CD4-positive, alpha-beta T cell (primary cell): Measurements from ENCODE around the gene SPHK1. TPM values are rescaled to one million over a fixed set of nuclear protein-coding genes. Genes with fewer than 3 reads are reported as not detected.

Experiments used
- ATAC-seq: fragments of 200-7000 bp; cut with Tn5 transposase; one replicate; pipeline ENCODE4 v1.10.0; 2022; ENCODE audit warnings: mild to moderate bottlenecking; ENCODE audit not compliant: poor library complexity
- CTCF ChIA-PET: fragments of 350-600 bp; sonication (Branson Sonifier 250); formaldehyde crosslinking; loops from one replicate; lab custom pipeline; 2021; ENCODE audit warnings: antibody characterized with exemption, inconsistent platforms; lab: Charles Lee
- POLR2A ChIA-PET: fragments of 350-600 bp; sonication (Branson Sonifier 250); formaldehyde crosslinking; loops from one replicate; lab custom pipeline; 2021; ENCODE audit warnings: antibody characterized with exemption, inconsistent platforms; lab: Charles Lee
- DNase-seq, 14 experiments: peaks; one replicate each; pipeline ENCODE4 v3.0.0-alpha.2; 2013 to 2020; ENCODE audit warnings: mixed read lengths in 2 of 14
- H3K27ac ChIP-seq, 2 donors: one replicate each; pipeline versions ENCODE4 v1.5.1 to v1.7.0; 2013; ENCODE audit warnings: low read length in 2 of 2, low read depth in 1 of 2, mild to moderate bottlenecking in 1 of 2
- H3K27me3 ChIP-seq, 2 experiments: 1 replicate in 1 of 2; 2 replicates in 1 of 2; pipeline versions ENCODE4 v1.6.1 to v1.7.0; 2013; ENCODE audit warnings: low read length in 2 of 2, control low read depth in 1 of 2, mild to moderate bottlenecking in 1 of 2, moderate library complexity in 1 of 2; ENCODE audit not compliant: insufficient read depth in 2 of 2, control insufficient read depth in 1 of 2
- H3K36me3 ChIP-seq: one replicate; pipeline ENCODE4 v1.6.1; 2013; ENCODE audit warnings: low read length, control low read depth; ENCODE audit not compliant: insufficient read depth
- H3K4me1 ChIP-seq: one replicate; pipeline ENCODE4 v1.6.1; 2013; ENCODE audit warnings: low read length, control low read depth; ENCODE audit not compliant: insufficient read depth
- H3K4me3 ChIP-seq: one replicate; pipeline ENCODE4 v1.5.1; 2013; ENCODE audit warnings: mild to moderate bottlenecking, low read length, moderate library complexity
- H3K9me3 ChIP-seq, 2 experiments: 1 replicate in 1 of 2; 2 replicates in 1 of 2; pipeline versions ENCODE4 v1.6.1 to v1.7.0; 2013; ENCODE audit warnings: low read length in 2 of 2, mild to moderate bottlenecking in 2 of 2, control low read depth in 1 of 2, moderate library complexity in 1 of 2; ENCODE audit not compliant: control insufficient read depth in 1 of 2, insufficient read depth in 1 of 2
- H3K27ac Mint-ChIP-seq: one replicate; pipeline ENCODE4 v1.8.0; 2020; ENCODE audit warnings: mixed read lengths
- H3K27me3 Mint-ChIP-seq: one replicate; pipeline ENCODE4 v1.8.0; 2021; ENCODE audit warnings: mixed read lengths
- H3K36me3 Mint-ChIP-seq: one replicate; pipeline ENCODE4 v1.8.0; 2021; ENCODE audit warnings: low read depth, mixed read lengths
- H3K4me1 Mint-ChIP-seq: one replicate; pipeline ENCODE4 v1.8.0; 2021; ENCODE audit warnings: low read depth, mixed read lengths
- H3K4me3 Mint-ChIP-seq: one replicate; pipeline ENCODE4 v1.8.0; 2020; ENCODE audit warnings: mild to moderate bottlenecking, mixed read lengths
- H3K9me3 Mint-ChIP-seq: one replicate; pipeline ENCODE4 v1.8.0; 2020; ENCODE audit warnings: mixed read lengths
- intact Hi-C, 2 experiments: fragments of 100-400 bp; cut with DNase I in 1 of 2; cut with micrococcal nuclease in 1 of 2; formaldehyde crosslinking; loops; one replicate each; pipeline versions ENCODE4 v1.15.1 to v1.9.0; 2023 to 2025; cut with DNase I, micrococcal nuclease
- total RNA-seq, 174 experiments: library from RNA in 2 of 174; stranded (reverse) in 2 of 174; gene quantifications; one replicate each; pipeline ENCODE4 v1.2.3 and lab custom pipeline; 2021 to 2026
- TF ChIP-seq, protein P1 (sequence below): fragments of 200-600 bp; IDR thresholded peaks from one replicate; pipeline ENCODE4 v1.8.0; 2022; ENCODE audit warnings: antibody characterized with exemption, mild to moderate bottlenecking

SPHK1 gene
- total RNA-seq, 2 experiments from 2014 or later, result 0.45 to 1.1 TPM

DNA sequence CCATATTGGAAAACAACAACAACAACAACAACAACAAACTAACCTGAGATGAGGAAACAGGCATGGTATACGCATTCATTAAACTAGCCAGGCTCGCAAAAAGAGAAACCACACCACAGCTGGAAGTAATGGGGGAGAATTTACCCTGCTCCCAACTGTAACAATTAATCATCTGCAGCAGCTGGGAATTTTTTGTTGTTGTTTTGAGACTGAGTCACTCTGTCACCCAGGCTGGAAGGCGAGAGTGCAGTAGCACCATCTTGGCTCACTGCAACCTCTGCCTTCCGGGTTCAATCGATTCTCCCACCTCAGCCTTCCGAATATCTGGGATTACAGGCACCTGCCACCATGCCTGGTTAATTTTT, 47.0 kb upstream of the SPHK1 start:
- peaks cover 12% of the 10 kb centered on the region for H3K36me3 ChIP-seq
- no peaks in the 10 kb centered on the region for H3K9me3 ChIP-seq
- Mint-ChIP-seq H3K27ac (no peak overlapping the region), H3K4me1 (no peaks in the 10 kb centered on the region), H3K36me3 (peaks cover 25% of the 10 kb centered on the region), H3K27me3 (no peaks in the 10 kb centered on the region), H3K9me3 (no peaks in the 10 kb centered on the region), H3K4me3 (no peak overlapping the region)
- ChIA-PET CTCF (no interaction called here), POLR2A (no interaction called here)
- TF ChIP-seq, protein P1, sequence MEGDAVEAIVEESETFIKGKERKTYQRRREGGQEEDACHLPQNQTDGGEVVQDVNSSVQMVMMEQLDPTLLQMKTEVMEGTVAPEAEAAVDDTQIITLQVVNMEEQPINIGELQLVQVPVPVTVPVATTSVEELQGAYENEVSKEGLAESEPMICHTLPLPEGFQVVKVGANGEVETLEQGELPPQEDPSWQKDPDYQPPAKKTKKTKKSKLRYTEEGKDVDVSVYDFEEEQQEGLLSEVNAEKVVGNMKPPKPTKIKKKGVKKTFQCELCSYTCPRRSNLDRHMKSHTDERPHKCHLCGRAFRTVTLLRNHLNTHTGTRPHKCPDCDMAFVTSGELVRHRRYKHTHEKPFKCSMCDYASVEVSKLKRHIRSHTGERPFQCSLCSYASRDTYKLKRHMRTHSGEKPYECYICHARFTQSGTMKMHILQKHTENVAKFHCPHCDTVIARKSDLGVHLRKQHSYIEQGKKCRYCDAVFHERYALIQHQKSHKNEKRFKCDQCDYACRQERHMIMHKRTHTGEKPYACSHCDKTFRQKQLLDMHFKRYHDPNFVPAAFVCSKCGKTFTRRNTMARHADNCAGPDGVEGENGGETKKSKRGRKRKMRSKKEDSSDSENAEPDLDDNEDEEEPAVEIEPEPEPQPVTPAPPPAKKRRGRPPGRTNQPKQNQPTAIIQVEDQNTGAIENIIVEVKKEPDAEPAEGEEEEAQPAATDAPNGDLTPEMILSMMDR, result no peak
- DNase-seq (no peak), ATAC-seq (no peak)
- no peak overlapping the region for H3K27ac ChIP-seq
- intact Hi-C loops, result no loop called here
- H3K4me1 ChIP-seq, result no peaks in the 10 kb centered on the region
- H3K27me3 ChIP-seq, result no peaks in the 10 kb centered on the region
- H3K4me3 ChIP-seq, result no peak overlapping the region

DNA sequence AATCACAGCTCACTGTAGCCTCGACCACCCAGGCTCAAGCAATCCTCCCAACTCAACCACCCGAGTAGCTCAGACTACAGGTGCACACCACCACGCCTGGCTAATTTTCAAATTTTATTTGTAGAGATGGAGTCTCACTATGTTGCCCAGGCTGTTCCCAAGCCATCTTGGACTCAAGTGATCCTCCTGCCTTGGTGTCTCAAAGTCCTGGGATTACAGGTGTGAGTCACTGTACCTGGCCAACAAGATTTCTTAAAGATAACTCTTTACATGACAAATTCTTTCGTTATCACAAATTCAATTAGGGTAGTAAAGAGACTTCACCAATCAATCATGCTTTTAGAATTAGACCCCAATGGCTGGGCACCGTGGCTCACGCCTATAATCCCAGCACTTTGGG, 43.1 kb upstream of the SPHK1 start:
- Mint-ChIP-seq H3K36me3 (peaks cover 42% of the 10 kb centered on the region), H3K4me1 (no peaks in the 10 kb centered on the region), H3K27me3 (no peaks in the 10 kb centered on the region), H3K4me3 (no peak overlapping the region), H3K9me3 (no peaks in the 10 kb centered on the region), H3K27ac (no peak overlapping the region)
- Histone ChIP-seq H3K36me3 (peaks cover 28% of the 10 kb centered on the region), H3K9me3 (no peaks in the 10 kb centered on the region), H3K27me3 (no peaks in the 10 kb centered on the region), H3K4me3 (no peak overlapping the region), H3K27ac (no peak overlapping the region), H3K4me1 (no peaks in the 10 kb centered on the region)
- DNase-seq, result no peak
- no peak for ATAC-seq
- POLR2A ChIA-PET, result no interaction called here
- TF ChIP-seq, protein P1, result no peak
- CTCF ChIA-PET, result no interaction called here
- intact Hi-C loops, result no loop called here

DNA sequence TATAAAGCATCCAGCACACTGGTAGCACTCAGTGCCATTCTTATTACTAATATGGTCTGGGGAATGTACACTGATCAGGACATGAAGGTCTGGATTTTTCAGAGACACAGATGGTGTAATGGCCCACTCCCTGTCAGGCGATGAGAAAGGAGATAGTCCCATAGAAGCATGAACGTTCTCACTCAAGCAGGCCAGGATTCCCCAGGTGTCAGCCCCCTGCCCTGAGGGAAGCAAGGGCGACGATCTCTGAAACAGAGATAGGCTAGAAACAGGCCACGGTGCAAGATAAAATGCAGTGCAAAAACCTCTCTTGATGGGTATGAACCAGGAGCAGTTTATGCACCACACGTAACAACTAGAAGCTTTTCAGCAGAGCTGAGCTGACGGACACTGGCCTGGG, 41.3 kb upstream of the SPHK1 start:
- H3K4me3 ChIP-seq, result no peak overlapping the region
- POLR2A ChIA-PET, result no interaction called here
- H3K27me3 ChIP-seq, result no peaks in the 10 kb centered on the region
- Mint-ChIP-seq H3K27ac (no peak overlapping the region), H3K36me3 (peaks cover 56% of the 10 kb centered on the region), H3K27me3 (no peaks in the 10 kb centered on the region), H3K4me3 (no peak overlapping the region), H3K4me1 (no peaks in the 10 kb centered on the region), H3K9me3 (no peaks in the 10 kb centered on the region)
- H3K4me1 ChIP-seq, result no peaks in the 10 kb centered on the region
- H3K9me3 ChIP-seq, result no peaks in the 10 kb centered on the region
- H3K36me3 ChIP-seq, result peaks cover 39% of the 10 kb centered on the region
- ATAC-seq, result no peak
- intact Hi-C loops, result no loop called here
- TF ChIP-seq, protein P1, result no peak
- no peak overlapping the region for H3K27ac ChIP-seq
- no peak for DNase-seq
- CTCF ChIA-PET, result no interaction called here
